Bronchial epithelial cell (primary cell): ENCODE results near the gene PLET1. TPM values are rescaled to one million over a fixed set of nuclear protein-coding genes. Genes with fewer than 3 reads are reported as not detected.

ENCODE experiments used
- DNase-seq: peaks from one replicate; pipeline ENCODE4 v3.0.0-alpha.2; 2010; ENCODE audit warnings: low read depth
- FAIRE-seq: peaks from 2 replicates; lab custom pipeline; 2011; peaks lifted over from hg19 to GRCh38; lab: Jason Lieb, UNC
- H3K27me3 ChIP-seq: 2 replicates; pipeline ENCODE4 v1.5.1; 2011; ENCODE audit warnings: low read length; ENCODE audit not compliant: control insufficient read depth, insufficient read depth
- H3K36me3 ChIP-seq: 2 replicates; pipeline ENCODE4 v1.5.1; 2011; ENCODE audit warnings: low read length; ENCODE audit not compliant: control insufficient read depth, insufficient read depth
- H3K4me3 ChIP-seq: 2 replicates; pipeline ENCODE4 v1.5.1; 2011; ENCODE audit warnings: mild to moderate bottlenecking, low read depth, low read length, control low read depth
- total RNA-seq: library from RNA; depleted of rRNA; stranded (reverse); fragments of >200 nt; gene quantifications from 2 replicates; pipeline ENCODE4 v1.2.1, GENCODE V29; 2014
- TF ChIP-seq, protein P1 (sequence below): IDR thresholded peaks from 2 replicates; pipeline ENCODE4 v1.5.1; 2011; ENCODE audit warnings: mild to moderate bottlenecking, moderate library complexity, low read length, control low read depth, inconsistent platforms; ENCODE audit not compliant: insufficient read depth, severe bottlenecking

PLET1 gene
- total RNA-seq, 1 donor from 2014 or later = not detected

DNA sequence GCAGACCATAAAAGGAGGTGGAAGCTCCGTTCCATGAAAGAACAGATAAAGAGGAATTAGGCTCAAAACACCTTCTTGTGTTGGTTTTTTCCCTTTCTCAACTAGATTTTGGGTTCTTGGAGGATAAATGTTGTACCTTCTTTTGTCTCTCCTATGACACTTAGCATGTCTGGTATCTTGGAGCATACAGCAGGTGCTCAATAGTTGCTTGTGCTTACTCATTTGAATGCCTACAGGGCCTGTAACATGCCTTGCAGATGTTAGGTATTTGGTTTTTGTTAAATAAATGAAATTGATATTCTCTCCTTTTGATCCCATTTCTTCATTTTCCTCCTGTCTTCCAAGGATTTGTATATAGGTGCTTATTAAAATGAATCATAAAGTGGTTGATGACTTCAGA, 16.4 kb upstream of the PLET1 start:
- no peaks in the 10 kb centered on the region for H3K36me3 ChIP-seq
- DNase-seq = no peak
- no peak for FAIRE-seq
- H3K4me3 ChIP-seq = no peak overlapping the region
- H3K27me3 ChIP-seq = no peaks in the 10 kb centered on the region
- TF ChIP-seq, protein P1, sequence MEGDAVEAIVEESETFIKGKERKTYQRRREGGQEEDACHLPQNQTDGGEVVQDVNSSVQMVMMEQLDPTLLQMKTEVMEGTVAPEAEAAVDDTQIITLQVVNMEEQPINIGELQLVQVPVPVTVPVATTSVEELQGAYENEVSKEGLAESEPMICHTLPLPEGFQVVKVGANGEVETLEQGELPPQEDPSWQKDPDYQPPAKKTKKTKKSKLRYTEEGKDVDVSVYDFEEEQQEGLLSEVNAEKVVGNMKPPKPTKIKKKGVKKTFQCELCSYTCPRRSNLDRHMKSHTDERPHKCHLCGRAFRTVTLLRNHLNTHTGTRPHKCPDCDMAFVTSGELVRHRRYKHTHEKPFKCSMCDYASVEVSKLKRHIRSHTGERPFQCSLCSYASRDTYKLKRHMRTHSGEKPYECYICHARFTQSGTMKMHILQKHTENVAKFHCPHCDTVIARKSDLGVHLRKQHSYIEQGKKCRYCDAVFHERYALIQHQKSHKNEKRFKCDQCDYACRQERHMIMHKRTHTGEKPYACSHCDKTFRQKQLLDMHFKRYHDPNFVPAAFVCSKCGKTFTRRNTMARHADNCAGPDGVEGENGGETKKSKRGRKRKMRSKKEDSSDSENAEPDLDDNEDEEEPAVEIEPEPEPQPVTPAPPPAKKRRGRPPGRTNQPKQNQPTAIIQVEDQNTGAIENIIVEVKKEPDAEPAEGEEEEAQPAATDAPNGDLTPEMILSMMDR = no peak

DNA sequence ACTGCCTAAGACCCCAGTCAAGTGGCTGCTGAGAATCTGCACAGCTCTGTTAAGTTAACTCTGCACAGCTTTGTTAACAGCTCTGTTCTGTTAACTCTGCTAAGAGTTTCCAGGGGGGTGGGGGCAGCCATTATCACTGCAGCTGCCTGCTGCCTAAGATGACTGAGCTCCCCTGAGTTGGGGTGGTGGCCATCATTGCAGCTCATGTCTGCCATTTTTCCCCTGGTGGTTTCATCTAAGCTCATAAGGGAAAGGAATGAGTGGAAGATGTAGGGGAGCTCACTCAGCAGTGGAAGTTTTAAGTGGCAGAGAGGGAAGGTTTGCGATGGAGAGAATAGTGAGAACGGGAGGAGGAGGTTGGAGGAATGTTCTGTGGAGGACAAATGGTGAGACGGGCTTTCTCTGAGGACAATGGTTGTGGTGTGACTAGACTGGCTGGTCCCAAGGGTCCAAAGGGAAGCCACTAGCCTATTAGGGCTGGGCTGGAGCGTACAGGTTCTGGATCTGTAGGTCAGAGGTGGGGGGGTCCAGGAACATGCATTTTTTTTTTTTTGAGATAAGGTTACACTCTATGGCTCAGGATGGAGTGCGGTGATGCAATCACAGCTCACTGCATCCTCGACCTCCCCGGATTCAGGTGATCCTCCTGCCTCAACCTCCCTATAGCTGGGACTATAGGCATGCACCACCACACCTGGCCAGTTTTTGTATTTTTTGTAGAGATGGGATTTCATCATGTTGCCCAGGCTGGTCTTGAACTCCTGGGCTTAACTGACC, 13.5 kb upstream of the PLET1 start:
- DNase-seq = no peak
- Histone ChIP-seq H3K36me3 (no peaks in the 10 kb centered on the region), H3K27me3 (no peaks in the 10 kb centered on the region), H3K4me3 (no peak overlapping the region)
- TF ChIP-seq, protein P1 = no peak
- no peak for FAIRE-seq

DNA sequence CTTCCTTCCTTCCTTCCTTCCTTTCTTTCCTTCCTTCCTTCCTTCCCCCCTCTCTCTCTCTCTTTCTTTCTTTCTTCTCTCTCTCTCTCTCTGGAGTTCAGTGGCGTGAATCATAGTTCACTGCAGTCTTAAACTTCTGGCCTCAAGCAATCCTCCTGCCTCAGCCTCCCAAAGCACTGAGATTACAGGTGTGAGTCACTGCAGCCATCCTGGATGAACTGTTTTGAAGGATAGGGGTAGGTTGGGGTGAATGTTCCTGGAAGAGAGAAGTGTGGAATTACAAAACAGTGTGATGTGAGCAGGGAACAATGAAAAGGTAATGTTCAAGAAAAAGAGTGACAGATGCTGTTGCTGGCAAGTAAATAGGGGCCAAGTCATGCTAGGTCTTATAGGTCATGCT, 12.4 kb upstream of the PLET1 start:
- DNase-seq = no peak
- Histone ChIP-seq H3K36me3 (no peaks in the 10 kb centered on the region), H3K4me3 (no peak overlapping the region), H3K27me3 (no peaks in the 10 kb centered on the region)
- no peak for FAIRE-seq
- TF ChIP-seq, protein P1 = no peak

DNA sequence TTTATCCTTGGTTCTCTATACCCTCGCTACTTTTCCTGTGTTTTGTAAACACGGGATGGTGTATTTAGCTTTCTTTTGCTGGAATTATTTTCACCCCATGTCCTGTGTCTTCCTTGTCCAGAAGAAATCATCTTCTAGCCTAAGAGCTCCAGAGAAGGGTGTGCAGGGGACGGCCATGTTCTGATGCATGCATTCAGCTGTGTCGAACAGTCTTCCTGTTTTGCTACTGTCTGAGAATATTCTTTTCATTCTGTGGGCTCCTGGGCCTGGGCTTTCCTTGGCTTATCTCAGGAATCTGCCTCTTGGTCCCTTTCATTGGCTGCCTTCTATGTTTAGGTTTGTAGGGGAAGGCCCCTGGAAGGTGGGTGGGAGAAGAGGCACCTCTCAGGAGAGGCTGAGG, 10.6 kb upstream of the PLET1 start:
- H3K4me3 ChIP-seq = no peak overlapping the region
- no peaks in the 10 kb centered on the region for H3K36me3 ChIP-seq
- no peaks in the 10 kb centered on the region for H3K27me3 ChIP-seq
- TF ChIP-seq, protein P1 = no peak
- FAIRE-seq = no peak
- no peak for DNase-seq

DNA sequence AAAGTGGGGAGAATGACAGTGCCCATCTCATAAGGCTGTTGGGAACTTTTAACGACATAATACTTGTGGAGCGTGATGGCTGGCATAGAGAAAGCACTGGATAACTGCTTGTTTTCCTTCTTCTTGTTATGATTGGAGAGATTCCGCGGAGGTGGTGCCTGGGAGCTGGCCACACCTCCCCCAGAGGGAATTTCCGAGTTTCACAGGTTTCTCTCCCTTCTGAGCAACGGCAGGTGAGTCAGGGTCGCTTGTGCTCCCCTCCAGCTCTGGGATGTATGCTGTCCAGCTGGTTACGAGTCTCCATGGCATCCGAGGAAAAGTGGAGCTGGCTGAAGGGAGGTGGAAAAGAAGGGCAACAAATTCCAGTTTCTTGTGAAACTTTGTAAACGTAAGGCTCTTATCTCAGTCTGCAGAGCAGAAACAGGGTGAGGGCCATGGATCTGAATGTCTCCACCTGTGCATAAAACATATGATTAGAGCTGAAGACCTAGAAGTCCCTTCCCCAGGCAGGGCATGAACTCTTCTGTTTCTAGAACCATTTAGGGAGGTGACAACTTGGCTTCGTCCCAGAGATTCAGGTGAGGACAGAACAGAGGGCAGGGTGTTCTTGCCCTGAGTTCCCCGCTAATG, 10.0 kb upstream of the PLET1 start:
- FAIRE-seq = no peak
- Histone ChIP-seq H3K36me3 (no peaks in the 10 kb centered on the region), H3K4me3 (no peak overlapping the region), H3K27me3 (no peaks in the 10 kb centered on the region)
- TF ChIP-seq, protein P1 = no peak
- DNase-seq = no peak
